ENCODE data around the gene VGLL3.
"Not testable (repeated sequence)": the region's sequence is repeated elsewhere in the genome, so short reads cannot be mapped to it uniquely, and the experiment has no call there.

Gene VGLL3, protein sequence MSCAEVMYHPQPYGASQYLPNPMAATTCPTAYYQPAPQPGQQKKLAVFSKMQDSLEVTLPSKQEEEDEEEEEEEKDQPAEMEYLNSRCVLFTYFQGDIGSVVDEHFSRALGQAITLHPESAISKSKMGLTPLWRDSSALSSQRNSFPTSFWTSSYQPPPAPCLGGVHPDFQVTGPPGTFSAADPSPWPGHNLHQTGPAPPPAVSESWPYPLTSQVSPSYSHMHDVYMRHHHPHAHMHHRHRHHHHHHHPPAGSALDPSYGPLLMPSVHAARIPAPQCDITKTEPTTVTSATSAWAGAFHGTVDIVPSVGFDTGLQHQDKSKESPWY

DNA sequence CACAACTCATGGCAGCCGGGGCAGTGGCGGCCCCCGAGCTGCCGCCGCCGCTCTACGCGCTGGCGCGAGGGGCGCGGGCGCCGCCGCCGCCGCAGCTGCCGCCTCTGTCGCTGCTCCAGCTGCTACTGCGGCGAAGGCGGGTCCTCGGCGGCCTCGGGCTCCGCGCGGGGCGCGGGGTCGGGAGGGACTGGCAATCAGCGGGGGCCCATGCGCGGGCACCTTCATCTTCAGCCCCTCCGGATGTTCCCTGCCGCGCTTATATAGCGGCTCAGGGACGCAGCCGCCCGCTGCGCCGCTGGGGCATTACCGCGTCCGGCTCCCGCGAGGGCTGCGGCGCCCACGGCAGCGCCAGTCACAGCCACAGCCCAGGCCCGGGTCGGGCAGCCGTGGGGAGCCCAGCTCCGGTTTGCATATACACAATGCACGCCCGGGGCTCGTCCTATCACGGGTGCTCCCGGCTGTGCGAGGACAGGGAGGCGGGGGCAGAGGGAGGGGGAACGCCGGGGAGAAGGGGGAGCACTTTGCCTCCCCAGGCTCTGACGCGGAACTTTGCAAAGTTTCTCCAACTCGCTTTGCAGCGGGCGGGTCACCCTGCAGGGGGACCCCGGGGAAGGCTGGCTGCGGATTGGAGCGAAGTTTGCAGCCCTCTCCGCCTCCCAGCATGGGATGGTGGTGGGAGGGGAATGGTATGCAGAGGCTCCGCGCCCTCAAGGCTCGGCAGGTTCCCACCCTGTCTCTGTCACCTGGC is at the start of gene VGLL3:
TSS of gene VGLL3 (minus strand) at position 416 of the 748 bp plus-strand sequence. CDS start at position 10, 406 bp downstream.
- Histone ChIP-seq H3K4me1 (peaks cover 0 to 4% (median 0%) of the 10 kb centered on the region in 10 experiments; a peak in 2 of 20 replicates), H3K36me3 (no peaks in the 10 kb centered on the region), H3K27me3 (peaks cover 23 to 31% (median 28%) of the 10 kb centered on the region in 11 experiments), H3K4me3 (peak within 1 kb of the TSS; percentile 52 to 71 (median 62)), H3K9ac (peak within 1 kb of the TSS in 9 of 11 experiments; percentile 18 to 69 (median 59); a peak in 16 of 22 replicates), H3K27ac (no peak within 1 kb of the TSS), H3K9me3 (replicated peaks in 1 of 11) (peaks cover 0 to 10% (median 8%) of the 10 kb centered on the region in 11 experiments; a peak in 13 of 22 replicates), H3K4me2 (peak within 1 kb of the TSS; percentile 76 to 92 (median 87)), H4K20me1 (no peaks in the 10 kb centered on the region)
- TF ChIP-seq Cebpa-rat (IDR thresholded peaks at IDR 0.05), result no peak

DNA sequence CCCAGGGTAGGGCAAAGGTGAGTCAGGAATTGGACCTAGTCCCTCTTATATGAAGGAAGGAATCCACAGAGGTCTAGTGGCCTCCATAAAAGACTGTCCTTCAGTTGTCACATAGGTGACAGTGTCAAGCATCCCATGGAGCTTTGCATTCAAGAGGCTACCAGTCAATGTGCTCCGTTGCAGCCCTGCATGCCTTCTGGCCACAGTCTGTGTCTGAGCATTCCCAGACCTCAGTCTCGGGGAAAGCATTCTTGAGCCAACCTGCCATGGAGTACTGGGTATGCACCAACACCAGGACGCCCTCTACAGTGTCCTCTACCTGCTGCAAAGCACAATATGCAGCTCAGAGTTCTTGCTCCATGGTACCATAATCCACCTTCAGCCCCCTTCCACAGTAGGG is 46.7 kb upstream of the VGLL3 start:
- Histone ChIP-seq H3K4me1 (no peaks in the 10 kb centered on the region), H3K36me3 (no peaks in the 10 kb centered on the region), H3K4me2 (no peak overlapping the region), H3K27ac (no peak overlapping the region), H4K20me1 (no peaks in the 10 kb centered on the region), H3K27me3 (no peaks in the 10 kb centered on the region), H3K9me3 (replicated peaks in 1 of 11) (no peaks in the 10 kb centered on the region; a peak in 1 of 22 replicates), H3K9ac (no peak overlapping the region), H3K4me3 (no peak overlapping the region)
- no peak for TF ChIP-seq Cebpa-rat (IDR thresholded peaks at IDR 0.05)

DNA sequence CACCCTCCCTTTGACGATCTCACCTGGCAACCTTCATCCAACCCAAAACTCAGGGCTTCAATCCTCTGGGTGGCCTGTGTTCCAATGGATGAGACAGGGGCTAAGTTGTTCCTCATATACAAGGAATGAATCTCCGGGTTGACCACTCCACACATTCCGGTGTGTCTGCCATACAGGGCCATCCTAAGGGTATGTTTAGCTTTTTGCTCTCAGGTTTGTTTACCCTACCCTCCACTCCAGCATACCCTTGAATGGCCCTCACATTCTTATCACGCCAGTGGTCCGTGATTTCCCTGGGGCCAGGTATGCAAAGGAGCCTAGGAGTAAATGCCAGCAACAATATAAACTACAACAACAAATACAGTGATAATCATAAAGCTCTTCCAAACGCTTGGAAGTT is 45.7 kb upstream of the VGLL3 start:
- Histone ChIP-seq H3K27ac (no peak overlapping the region), H4K20me1 (no peaks in the 10 kb centered on the region), H3K27me3 (no peaks in the 10 kb centered on the region), H3K9ac (no peak overlapping the region), H3K9me3 (replicated peaks in 1 of 11) (no peaks in the 10 kb centered on the region; a peak in 1 of 22 replicates), H3K4me3 (no peak overlapping the region), H3K4me2 (no peak overlapping the region), H3K36me3 (no peaks in the 10 kb centered on the region), H3K4me1 (no peaks in the 10 kb centered on the region)
- TF ChIP-seq Cebpa-rat (IDR thresholded peaks at IDR 0.05), result no peak

DNA sequence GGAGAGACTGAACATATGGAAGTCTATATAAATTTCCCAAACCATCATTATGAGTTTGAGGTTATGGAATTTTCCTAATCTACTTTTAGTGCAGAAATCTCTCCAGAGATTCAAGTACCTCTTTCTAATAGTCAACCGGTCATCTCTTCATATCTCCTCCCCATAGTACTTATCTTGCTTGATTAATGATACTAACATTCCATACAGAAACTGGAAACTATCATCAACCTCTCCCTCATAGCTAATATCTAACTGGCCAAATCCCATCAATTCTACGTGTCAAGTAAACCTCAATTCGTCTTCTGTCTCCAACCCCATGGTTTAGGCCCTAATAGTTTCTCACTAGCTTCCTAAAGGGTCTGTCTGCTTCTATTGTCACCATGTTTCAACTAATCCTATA is 44.4 kb upstream of the VGLL3 start:
- no peak overlapping the region for H3K4me3 ChIP-seq
- no peaks in the 10 kb centered on the region for H4K20me1 ChIP-seq
- no peaks in the 10 kb centered on the region for H3K4me1 ChIP-seq
- TF ChIP-seq Cebpa-rat (IDR thresholded peaks at IDR 0.05), result no peak
- no peaks in the 10 kb centered on the region for H3K27me3 ChIP-seq
- H3K9me3 ChIP-seq (replicated peaks in 1 of 11), result no peaks in the 10 kb centered on the region; a peak in 1 of 22 replicates
- H3K4me2 ChIP-seq, result no peak overlapping the region
- no peak overlapping the region for H3K27ac ChIP-seq
- no peaks in the 10 kb centered on the region for H3K36me3 ChIP-seq
- no peak overlapping the region for H3K9ac ChIP-seq

DNA sequence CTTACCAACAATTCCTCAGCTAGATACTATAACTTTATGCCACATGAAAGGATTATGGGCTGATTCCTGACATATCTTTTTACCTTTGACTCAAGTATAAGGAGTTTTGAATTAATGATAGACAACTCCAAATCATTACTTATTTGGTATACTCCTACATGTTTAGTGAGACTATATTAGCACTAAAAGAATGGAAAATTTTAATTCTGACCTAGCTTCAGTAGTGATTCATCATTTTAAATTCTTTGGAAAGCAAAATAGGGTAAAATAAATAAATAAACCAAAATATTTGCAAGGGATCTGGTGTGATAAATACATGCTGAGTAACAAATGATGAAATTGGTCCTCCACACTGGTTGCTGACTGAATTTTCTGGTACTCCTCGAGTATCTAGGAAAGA is 42.3 kb upstream of the VGLL3 start:
- no peaks in the 10 kb centered on the region for H3K36me3 ChIP-seq
- H3K9ac ChIP-seq, result no peak overlapping the region
- H4K20me1 ChIP-seq, result no peaks in the 10 kb centered on the region
- no peak for TF ChIP-seq Cebpa-rat (IDR thresholded peaks at IDR 0.05)
- no peak overlapping the region for H3K27ac ChIP-seq
- no peak overlapping the region for H3K4me3 ChIP-seq
- no peaks in the 10 kb centered on the region; a peak in 1 of 22 replicates for H3K9me3 ChIP-seq (replicated peaks in 1 of 11)
- no peaks in the 10 kb centered on the region for H3K4me1 ChIP-seq
- H3K27me3 ChIP-seq, result no peaks in the 10 kb centered on the region
- H3K4me2 ChIP-seq, result no peak overlapping the region

DNA sequence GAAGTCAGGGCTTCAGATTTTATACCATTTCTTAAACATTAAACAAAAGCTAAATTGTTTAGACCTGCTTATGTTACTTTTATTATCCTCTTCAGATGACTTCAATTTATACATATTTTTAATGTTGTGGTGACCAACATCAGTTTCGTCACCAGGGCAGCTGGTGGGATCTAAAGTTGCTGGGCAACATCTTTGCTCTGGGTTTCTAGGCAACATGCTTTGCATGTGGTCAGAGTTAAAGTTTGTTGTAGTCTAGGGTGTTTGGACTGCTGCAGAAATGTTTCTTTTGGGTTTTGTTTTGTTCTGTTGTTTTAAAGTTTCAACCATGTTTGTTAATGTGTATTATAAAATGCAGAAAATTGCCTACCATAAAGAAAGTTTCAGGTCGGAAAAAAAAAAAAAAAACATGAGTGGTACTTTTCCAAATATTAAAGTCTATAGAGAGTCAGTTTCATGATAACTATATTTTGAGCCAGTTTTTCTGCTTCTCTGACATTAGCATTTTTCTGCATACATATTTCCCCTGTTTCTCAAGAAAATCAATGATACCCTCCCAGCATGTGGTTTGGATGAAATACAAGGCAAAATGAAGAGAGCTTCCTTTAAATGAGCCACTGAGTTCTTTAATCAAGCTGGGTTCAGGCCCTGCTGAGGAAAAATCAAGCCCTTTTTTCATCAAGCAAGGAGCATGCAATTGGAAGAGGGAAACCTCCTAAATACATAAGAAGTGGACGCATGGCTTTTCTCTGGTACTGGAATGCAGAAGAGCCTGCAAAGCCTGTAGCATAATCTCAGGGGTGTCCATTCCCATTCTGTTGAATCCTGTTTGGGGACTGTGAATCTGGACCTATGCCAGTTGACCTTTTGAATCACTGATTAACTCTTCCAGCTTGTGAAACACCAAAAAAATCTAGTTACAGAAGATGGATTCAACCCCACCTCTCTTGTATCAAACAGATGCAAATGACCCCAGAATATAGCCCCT is 35.0 kb upstream of the VGLL3 start:
- Histone ChIP-seq H3K27ac (no peak overlapping the region), H3K4me2 (no peak overlapping the region), H3K4me3 (no peak overlapping the region), H3K9me3 (replicated peaks in 1 of 11) (no peaks in the 10 kb centered on the region), H3K9ac (no peak overlapping the region), H4K20me1 (no peaks in the 10 kb centered on the region), H3K4me1 (no peaks in the 10 kb centered on the region), H3K27me3 (no peaks in the 10 kb centered on the region), H3K36me3 (no peaks in the 10 kb centered on the region)
- TF ChIP-seq Cebpa-rat (IDR thresholded peaks at IDR 0.05), result no peak

DNA sequence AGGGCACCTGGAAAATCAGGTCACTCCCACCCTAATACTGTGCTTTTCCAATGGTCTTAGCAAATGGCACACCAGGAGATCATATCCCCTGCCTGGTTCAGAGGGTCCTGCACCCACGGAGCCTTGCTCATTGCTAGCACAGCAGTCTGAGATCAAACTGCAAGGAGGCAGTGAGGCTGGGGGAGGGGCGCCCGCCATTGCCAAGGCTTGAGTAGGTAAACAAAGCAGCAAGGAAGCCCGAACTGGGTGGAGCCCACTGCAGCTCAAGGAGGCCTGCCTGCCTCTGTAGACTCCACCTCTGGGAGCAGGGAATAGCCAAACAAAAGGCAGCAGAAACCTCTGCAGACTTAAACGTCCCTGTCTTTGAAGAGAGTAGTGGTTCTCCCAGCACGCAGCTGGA is 26.4 kb upstream of the VGLL3 start:
- not testable (repeated sequence) for H3K36me3 ChIP-seq

DNA sequence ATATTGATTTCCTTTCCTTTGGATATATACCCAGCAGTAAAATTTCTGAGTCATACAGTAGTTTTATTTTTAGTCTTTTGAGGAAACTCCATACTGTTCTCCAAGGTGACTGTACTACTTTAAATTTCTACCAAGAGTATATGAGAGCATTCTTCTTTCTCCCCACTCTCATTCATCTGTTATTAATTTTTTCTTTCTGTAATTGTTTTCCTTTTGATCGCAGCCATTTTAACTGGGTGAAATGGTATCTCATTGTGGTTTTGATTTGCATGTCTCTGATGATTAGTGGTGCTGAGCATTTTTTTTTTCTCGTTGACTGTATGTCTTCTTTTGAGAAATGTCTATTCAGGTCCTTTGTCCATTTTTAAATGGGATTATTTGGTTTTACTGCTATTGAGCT is 18.3 kb upstream of the VGLL3 start:
- H3K9ac ChIP-seq, result no peak overlapping the region
- H3K27me3 ChIP-seq, result no peaks in the 10 kb centered on the region
- H3K27ac ChIP-seq, result no peak overlapping the region
- TF ChIP-seq Cebpa-rat (IDR thresholded peaks at IDR 0.05), result no peak
- H3K4me1 ChIP-seq, result no peaks in the 10 kb centered on the region
- no peaks in the 10 kb centered on the region for H4K20me1 ChIP-seq
- no peak overlapping the region for H3K4me3 ChIP-seq
- H3K9me3 ChIP-seq (replicated peaks in 1 of 11), result no peaks in the 10 kb centered on the region
- H3K36me3 ChIP-seq, result no peaks in the 10 kb centered on the region
- no peak overlapping the region for H3K4me2 ChIP-seq

More for the DNA sequence above, 26.4 kb upstream of the VGLL3 start:
- not testable (repeated sequence) for H3K9ac ChIP-seq, H3K4me1 ChIP-seq, H3K27me3 ChIP-seq, H3K27ac ChIP-seq, H4K20me1 ChIP-seq, H3K4me2 ChIP-seq, H3K4me3 ChIP-seq
- H3K9me3 ChIP-seq (replicated peaks in 1 of 11), result peaks cover 0 to 22% (median 10%) of the 10 kb centered on the region in 11 experiments; a peak in 12 of 22 replicates

All from BLaER1 treated with 17β-estradiol and CSF1 and Interleukin-3, amounts not matched to agents 10 nM and 100 nM (cell line).